GM21367 (cell line): Measurements from ENCODE around the gene KSR1.
"Not testable (repeated sequence)": the region's sequence is repeated elsewhere in the genome, so short reads cannot be mapped to it uniquely, and the experiment has no call there.

ENCODE experiments used
- ATAC-seq: cut with Tn5 transposase; IDR thresholded peaks from one replicate; pipeline ENCODE4 v1.9.1; 2021; ENCODE audit not compliant: unreplicated experiment

KSR1 gene

GRCh38 chr17:27671591-27671910 lies 215.3 kb downstream of the KSR1 start:
- ATAC-seq, result no peak

DNA sequence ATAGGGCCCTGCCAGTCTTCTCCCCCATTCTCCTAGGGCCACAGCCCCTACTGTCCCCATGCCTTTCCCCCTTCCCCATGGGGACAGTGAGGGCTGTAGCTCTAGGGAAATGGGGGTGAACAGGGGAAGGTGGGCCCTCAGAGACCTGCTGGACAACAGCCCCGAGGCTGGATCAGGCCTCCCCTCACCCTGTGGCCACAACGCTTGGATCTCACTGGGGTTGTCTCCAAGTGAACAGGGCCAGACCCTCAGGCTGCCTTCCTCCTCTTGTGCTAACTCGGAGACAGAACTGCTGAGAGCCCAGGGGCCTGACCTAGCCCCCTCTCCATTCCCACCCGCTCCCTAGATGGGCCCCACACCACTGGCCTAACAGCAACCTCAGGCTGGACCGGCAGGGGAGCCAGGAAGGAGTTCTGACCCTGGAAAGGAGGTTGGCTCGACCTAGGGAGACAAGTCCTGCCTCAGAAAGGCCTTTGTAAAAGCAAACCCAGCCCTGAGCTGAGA lies 215.8 kb downstream of the KSR1 start:
- ATAC-seq, result not testable (repeated sequence)

DNA sequence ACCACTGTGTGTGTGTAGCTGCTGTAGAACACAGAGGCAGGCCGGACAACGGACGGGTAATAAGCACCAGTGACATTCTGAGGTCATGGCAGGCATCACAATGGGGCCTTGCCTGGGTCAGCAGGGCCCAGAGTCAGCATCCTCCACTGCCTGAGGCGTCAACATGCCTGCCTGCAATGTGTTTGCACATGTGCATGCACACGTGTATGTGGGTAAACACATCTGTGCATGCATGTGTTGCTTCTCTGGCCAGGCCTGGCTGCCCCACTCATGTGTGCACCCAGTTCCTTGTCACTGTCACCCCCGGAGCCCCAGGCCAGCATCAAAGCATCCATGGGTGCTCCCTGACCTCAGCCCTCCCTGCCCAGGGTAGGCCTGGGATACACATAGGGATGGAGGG lies 218.1 kb downstream of the KSR1 start:
- no peak for ATAC-seq
